ENCODE data around the gene MANBA. TPM values are rescaled to one million over a fixed set of nuclear protein-coding genes. Genes with fewer than 3 reads are reported as not detected.

Gene MANBA
- 10.8 to 13.9 TPM (median 11.6 TPM) in 5 replicates for total RNA-seq (2022; extraction: Qiagen RNA extraction; ENCODE audit: low read depth)

DNA sequence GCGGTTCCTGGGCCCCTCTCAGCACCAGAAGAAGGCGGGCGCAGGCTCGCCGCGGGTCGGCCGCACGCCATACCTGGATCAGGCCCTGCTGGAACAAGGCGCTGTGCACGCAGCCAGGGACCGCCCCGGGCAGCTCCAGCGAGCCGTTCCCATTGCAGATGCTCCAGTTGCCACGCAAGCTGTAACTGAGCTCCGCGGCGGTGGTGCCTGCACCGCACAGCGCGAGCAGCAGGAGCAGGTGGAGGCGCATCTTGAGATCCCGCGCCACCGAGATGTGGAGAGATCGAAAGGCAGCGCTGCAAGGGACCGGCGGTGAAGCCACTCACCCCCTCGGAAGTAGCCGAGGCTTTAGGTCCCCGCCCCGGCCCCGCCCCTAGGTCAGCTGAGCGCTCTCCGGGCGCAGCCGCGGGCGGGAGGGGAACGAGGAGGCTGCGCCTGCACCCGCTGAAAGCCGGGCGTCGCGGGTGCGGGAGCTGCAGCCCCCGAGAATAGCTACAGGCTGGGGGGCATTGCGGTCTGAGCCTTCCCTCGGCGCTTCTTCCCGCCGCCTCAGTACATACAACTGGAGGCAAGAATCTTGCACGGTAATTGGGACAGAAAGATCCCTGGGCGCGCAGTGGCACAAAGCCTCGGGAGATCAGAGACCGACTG is at the start of gene MANBA:
TSS of gene MANBA (minus strand) at position 324 of the 651 bp plus-strand sequence. CDS start at position 250, 74 bp downstream.

Other genes with a start within 250 kb of the MANBA start
- gene UBE2D3, start 66.6 kb upstream of the MANBA start, total RNA-seq (2022; extraction: Qiagen RNA extraction; ENCODE audit: low read depth) = 191 to 222 TPM (median 211 TPM) in 5 replicates
- 29.2 to 43.7 TPM (median 39.9 TPM) in 5 replicates for gene CISD2, start 108.0 kb upstream of the MANBA start, total RNA-seq (2022; extraction: Qiagen RNA extraction; ENCODE audit: low read depth)

Measured in A549 treated with RU486 at 1 μM for 4 hours (cell line).